Neural cell (in vitro differentiated cells): ENCODE results near the gene KIFC1. TPM values are rescaled to one million over a fixed set of nuclear protein-coding genes. Genes with fewer than 3 reads are reported as not detected.
"Not testable (repeated sequence)": the region's sequence is repeated elsewhere in the genome, so short reads cannot be mapped to it uniquely, and the experiment has no call there.

Experiments used
- H2AFZ ChIP-seq: fragments of 200-600, 300-800 bp; sonication (generic), shearing (Covaris generic); 2 replicates; pipeline ENCODE4 v1.6.0; 2014; ENCODE audit warnings: low read depth, mild to moderate bottlenecking, antibody characterized with exemption, low read length, moderate library complexity
- H3F3A ChIP-seq: fragments of 200-600 bp; shearing (Covaris generic); 2 replicates; pipeline ENCODE4 v1.6.1; 2016; ENCODE audit warnings: mild to moderate bottlenecking, moderate library complexity, mixed read lengths, antibody characterized with exemption, low read length; ENCODE audit not compliant: insufficient read depth, poor library complexity, severe bottlenecking
- H3K27ac ChIP-seq: fragments of 200-600, 300-800 bp; sonication (generic), shearing (Covaris generic); 2 replicates; pipeline ENCODE4 v1.5.1; 2014; ENCODE audit warnings: mild to moderate bottlenecking, low read length, moderate library complexity
- H3K27me3 ChIP-seq: fragments of 300-800, 200-600 bp; sonication (generic), shearing (Covaris generic); 2 replicates; pipeline ENCODE4 v1.6.0; 2014; ENCODE audit warnings: mild to moderate bottlenecking, low read depth, low read length, moderate library complexity; ENCODE audit not compliant: insufficient read depth
- H3K36me3 ChIP-seq: fragments of 300-800, 200-600 bp; sonication (generic), shearing (Covaris generic); 2 replicates; pipeline ENCODE4 v1.5.1; 2014; ENCODE audit warnings: mild to moderate bottlenecking, antibody characterized with exemption, low read length, moderate library complexity; ENCODE audit not compliant: insufficient read depth
- H3K4me2 ChIP-seq: fragments of 300-800, 200-600 bp; sonication (generic), shearing (Covaris generic); 2 replicates; pipeline ENCODE4 v1.6.0; 2014; ENCODE audit warnings: mild to moderate bottlenecking, low read length
- H3K4me3 ChIP-seq: fragments of 300-800, 200-600 bp; sonication (generic), shearing (Covaris generic); 2 replicates; pipeline ENCODE4 v1.5.1; 2014; ENCODE audit warnings: mild to moderate bottlenecking, low read length, moderate library complexity
- H3K79me2 ChIP-seq: fragments of 200-600 bp; shearing (Covaris generic); replicated peaks from 2 replicates; pipeline ENCODE4 v1.6.0; 2014; ENCODE audit warnings: mild to moderate bottlenecking, low read length, moderate library complexity; ENCODE audit not compliant: insufficient read depth
- H3K9ac ChIP-seq: fragments of 300-800, 200-600 bp; sonication (generic), shearing (Covaris generic); 2 replicates; pipeline ENCODE4 v1.6.1; 2016; ENCODE audit warnings: mild to moderate bottlenecking, low read length, mixed read lengths
- H3K9me2 ChIP-seq: fragments of 200-600 bp; shearing (Covaris generic); 2 replicates; pipeline ENCODE4 v1.6.1; 2016; ENCODE audit warnings: mild to moderate bottlenecking, low read length, mixed read lengths; ENCODE audit not compliant: insufficient read depth
- H3K9me3 ChIP-seq: fragments of 200-600, 300-800 bp; sonication (generic), shearing (Covaris generic); 2 replicates; pipeline ENCODE4 v1.6.1; 2016; ENCODE audit warnings: mild to moderate bottlenecking, mixed run types, low read length, moderate library complexity, mixed read lengths
- H4K20me1 ChIP-seq: fragments of 200-600 bp; shearing (Covaris generic); 2 replicates; pipeline ENCODE4 v1.6.1; 2016; ENCODE audit warnings: mild to moderate bottlenecking, mixed run types; ENCODE audit not compliant: insufficient read depth
- EP300 ChIP-seq: fragments of 450-650 bp; conservative IDR thresholded peaks from 2 replicates; pipeline ENCODE4 v1.6.1; 2014; ENCODE audit warnings: antibody characterized with exemption, mild to moderate bottlenecking, moderate library complexity; ENCODE audit not compliant: poor library complexity, severe bottlenecking
- EZH2 ChIP-seq: fragments of 200-600, 300-800 bp; shearing (Covaris generic), sonication (generic); IDR thresholded peaks from 2 replicates; pipeline ENCODE4 v1.6.1; 2014; ENCODE audit warnings: antibody characterized with exemption, low read length, borderline replicate concordance, mild to moderate bottlenecking; ENCODE audit not compliant: insufficient read depth, poor library complexity, severe bottlenecking
- MXI1 ChIP-seq: fragments of 450-650 bp; conservative IDR thresholded peaks from 2 replicates; pipeline ENCODE4 v1.6.1; 2014; ENCODE audit warnings: antibody characterized with exemption, mild to moderate bottlenecking; ENCODE audit not compliant: poor library complexity, severe bottlenecking
- POLR2AphosphoS5 ChIP-seq: IDR thresholded peaks from 2 replicates; pipeline ENCODE4 v1.6.1; 2012
- RAD21 ChIP-seq: fragments of 450-650 bp; conservative IDR thresholded peaks from 2 replicates; pipeline ENCODE4 v1.6.1; 2014; ENCODE audit warnings: antibody characterized with exemption, mild to moderate bottlenecking, moderate library complexity
- SMC3 ChIP-seq: fragments of 450-650 bp; conservative IDR thresholded peaks from 2 replicates; pipeline ENCODE4 v1.6.1; 2014; ENCODE audit warnings: antibody characterized with exemption, mild to moderate bottlenecking, moderate library complexity; ENCODE audit not compliant: poor library complexity
- TAF1 ChIP-seq: IDR thresholded peaks from 2 replicates; pipeline ENCODE4 v1.6.1; 2012; ENCODE audit warnings: low read depth
- polyA plus RNA-seq: library from polyadenylated mRNA; depleted of rRNA; stranded (reverse); fragments of >200 nt; gene quantifications from 2 replicates; pipeline ENCODE4 v1.2.3, GENCODE V29; 2014
- TF ChIP-seq, protein P1 (sequence below): fragments of 450-650 bp; IDR thresholded peaks from 2 replicates; pipeline ENCODE4 v1.5.1; 2014; ENCODE audit warnings: antibody characterized with exemption, mild to moderate bottlenecking, moderate library complexity; ENCODE audit not compliant: poor library complexity, severe bottlenecking
- TF ChIP-seq, protein P2 (sequence below): IDR thresholded peaks from 2 replicates; pipeline ENCODE4 v1.6.1; 2012; ENCODE audit warnings: borderline replicate concordance

Gene KIFC1
- polyA plus RNA-seq, 1 donor from 2014 or later: 0.52 TPM

DNA sequence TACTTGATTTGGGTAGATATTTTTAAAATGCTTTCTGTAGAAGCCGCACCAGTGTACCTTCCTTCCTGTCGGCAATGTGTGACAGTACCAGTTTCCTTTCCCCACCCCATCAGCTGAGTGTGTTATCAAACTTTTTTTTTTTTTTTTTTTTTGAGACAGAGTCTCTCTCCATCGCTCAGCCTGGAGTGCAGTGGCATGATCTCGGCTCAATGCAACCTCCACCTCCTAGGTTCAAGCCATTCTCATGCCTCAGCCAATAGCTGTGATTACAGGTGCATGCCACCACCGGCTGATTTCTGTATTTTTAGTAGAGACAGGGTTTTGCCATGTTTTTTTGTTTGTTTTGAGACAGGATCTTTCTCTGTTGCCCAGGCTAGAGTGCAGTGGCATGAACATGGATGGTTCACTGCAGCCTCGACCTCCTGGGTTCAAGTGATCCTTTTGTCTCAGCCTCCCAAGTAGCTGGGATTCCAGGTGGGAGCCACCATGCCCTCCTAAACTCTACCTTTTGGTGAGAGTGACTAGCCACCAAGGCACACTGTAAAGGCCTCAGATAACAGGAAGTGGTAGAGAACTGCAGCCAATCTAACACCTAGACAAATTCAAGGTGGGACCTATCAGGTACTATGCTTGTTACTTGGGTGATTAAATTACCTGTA lies 47.5 kb upstream of the KIFC1 start:
- Histone ChIP-seq H3K9me2 (no peaks in the 10 kb centered on the region), H3K36me3 (no peaks in the 10 kb centered on the region), H3K27me3 (no peaks in the 10 kb centered on the region), H2AFZ (no peak overlapping the region), H3K9ac (no peak overlapping the region), H3K4me2 (no peak overlapping the region), H3K79me2 (no peaks in the 10 kb centered on the region), H3K9me3 (no peaks in the 10 kb centered on the region), H3K4me3 (no peak overlapping the region), H4K20me1 (no peaks in the 10 kb centered on the region), H3F3A (no peaks in the 10 kb centered on the region), H3K27ac (no peak overlapping the region)
- TF ChIP-seq POLR2AphosphoS5 (no peak), TAF1 (no peak), RAD21 (no peak), EZH2 (no peak), SMC3 (no peak), EP300 (no peak), MXI1 (no peak)
- TF ChIP-seq, protein P1, sequence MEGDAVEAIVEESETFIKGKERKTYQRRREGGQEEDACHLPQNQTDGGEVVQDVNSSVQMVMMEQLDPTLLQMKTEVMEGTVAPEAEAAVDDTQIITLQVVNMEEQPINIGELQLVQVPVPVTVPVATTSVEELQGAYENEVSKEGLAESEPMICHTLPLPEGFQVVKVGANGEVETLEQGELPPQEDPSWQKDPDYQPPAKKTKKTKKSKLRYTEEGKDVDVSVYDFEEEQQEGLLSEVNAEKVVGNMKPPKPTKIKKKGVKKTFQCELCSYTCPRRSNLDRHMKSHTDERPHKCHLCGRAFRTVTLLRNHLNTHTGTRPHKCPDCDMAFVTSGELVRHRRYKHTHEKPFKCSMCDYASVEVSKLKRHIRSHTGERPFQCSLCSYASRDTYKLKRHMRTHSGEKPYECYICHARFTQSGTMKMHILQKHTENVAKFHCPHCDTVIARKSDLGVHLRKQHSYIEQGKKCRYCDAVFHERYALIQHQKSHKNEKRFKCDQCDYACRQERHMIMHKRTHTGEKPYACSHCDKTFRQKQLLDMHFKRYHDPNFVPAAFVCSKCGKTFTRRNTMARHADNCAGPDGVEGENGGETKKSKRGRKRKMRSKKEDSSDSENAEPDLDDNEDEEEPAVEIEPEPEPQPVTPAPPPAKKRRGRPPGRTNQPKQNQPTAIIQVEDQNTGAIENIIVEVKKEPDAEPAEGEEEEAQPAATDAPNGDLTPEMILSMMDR: no peak
- TF ChIP-seq, protein P2, sequence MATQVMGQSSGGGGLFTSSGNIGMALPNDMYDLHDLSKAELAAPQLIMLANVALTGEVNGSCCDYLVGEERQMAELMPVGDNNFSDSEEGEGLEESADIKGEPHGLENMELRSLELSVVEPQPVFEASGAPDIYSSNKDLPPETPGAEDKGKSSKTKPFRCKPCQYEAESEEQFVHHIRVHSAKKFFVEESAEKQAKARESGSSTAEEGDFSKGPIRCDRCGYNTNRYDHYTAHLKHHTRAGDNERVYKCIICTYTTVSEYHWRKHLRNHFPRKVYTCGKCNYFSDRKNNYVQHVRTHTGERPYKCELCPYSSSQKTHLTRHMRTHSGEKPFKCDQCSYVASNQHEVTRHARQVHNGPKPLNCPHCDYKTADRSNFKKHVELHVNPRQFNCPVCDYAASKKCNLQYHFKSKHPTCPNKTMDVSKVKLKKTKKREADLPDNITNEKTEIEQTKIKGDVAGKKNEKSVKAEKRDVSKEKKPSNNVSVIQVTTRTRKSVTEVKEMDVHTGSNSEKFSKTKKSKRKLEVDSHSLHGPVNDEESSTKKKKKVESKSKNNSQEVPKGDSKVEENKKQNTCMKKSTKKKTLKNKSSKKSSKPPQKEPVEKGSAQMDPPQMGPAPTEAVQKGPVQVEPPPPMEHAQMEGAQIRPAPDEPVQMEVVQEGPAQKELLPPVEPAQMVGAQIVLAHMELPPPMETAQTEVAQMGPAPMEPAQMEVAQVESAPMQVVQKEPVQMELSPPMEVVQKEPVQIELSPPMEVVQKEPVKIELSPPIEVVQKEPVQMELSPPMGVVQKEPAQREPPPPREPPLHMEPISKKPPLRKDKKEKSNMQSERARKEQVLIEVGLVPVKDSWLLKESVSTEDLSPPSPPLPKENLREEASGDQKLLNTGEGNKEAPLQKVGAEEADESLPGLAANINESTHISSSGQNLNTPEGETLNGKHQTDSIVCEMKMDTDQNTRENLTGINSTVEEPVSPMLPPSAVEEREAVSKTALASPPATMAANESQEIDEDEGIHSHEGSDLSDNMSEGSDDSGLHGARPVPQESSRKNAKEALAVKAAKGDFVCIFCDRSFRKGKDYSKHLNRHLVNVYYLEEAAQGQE: no peak

GRCh38 chr6:33344701-33345697 lies 46.6 kb upstream of the KIFC1 start:
- H3K79me2 ChIP-seq: no peaks in the 10 kb centered on the region
- H3K36me3 ChIP-seq: no peaks in the 10 kb centered on the region
- no peak overlapping the region for H2AFZ ChIP-seq
- H3K9me2 ChIP-seq: no peaks in the 10 kb centered on the region
- no peak overlapping the region for H3K27ac ChIP-seq
- H3K4me3 ChIP-seq: no peak overlapping the region
- no peaks in the 10 kb centered on the region for H3F3A ChIP-seq
- H3K9ac ChIP-seq: no peak overlapping the region
- TF ChIP-seq RAD21: peak; percentile 60
- TF ChIP-seq SMC3: peak; percentile 73
- TF ChIP-seq, protein P1: peak; percentile 79
- TF ChIP-seq, protein P2: no peak
- no peaks in the 10 kb centered on the region for H4K20me1 ChIP-seq
- H3K27me3 ChIP-seq: no peaks in the 10 kb centered on the region
- no peaks in the 10 kb centered on the region for H3K9me3 ChIP-seq
- H3K4me2 ChIP-seq: no peak overlapping the region

DNA sequence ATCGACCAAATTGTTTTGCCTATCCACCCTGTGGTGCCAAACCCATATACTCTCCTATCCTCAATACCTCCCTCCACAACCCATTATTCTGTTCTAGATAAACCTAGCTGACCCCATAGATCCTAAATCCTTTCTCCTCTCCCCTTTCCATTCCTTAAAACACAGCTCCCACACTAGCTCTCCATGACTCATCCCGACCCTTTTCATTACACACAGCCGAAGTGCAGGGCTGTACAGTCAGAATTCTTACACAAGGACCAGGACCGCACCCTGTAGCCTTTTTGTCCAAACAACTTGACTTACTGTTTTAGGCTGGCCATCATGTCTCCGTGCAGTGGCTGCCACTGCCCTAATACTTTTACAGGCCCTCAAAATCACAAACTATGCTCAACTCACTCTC lies 44.7 kb upstream of the KIFC1 start:
- H3K9me3 ChIP-seq, H3K9me2 ChIP-seq, H3K36me3 ChIP-seq, H3K27me3 ChIP-seq, H3K4me3 ChIP-seq, H2AFZ ChIP-seq, H3K27ac ChIP-seq, H3K9ac ChIP-seq, H3F3A ChIP-seq, H3K79me2 ChIP-seq, H4K20me1 ChIP-seq, H3K4me2 ChIP-seq: not testable (repeated sequence)
